GM18498 (cell line): Measurements from ENCODE around the gene KCNJ18.
"Not testable (repeated sequence)": the region's sequence is repeated elsewhere in the genome, so short reads cannot be mapped to it uniquely, and the experiment has no call there.

Experiments
- ATAC-seq: cut with Tn5 transposase; IDR thresholded peaks from one replicate; pipeline ENCODE4 v1.9.1; 2021; ENCODE audit warnings: mild to moderate bottlenecking, moderate library complexity; ENCODE audit not compliant: unreplicated experiment

KCNJ18 gene

GRCh38 chr17:21719511-21720226 is 27.3 kb downstream of the KCNJ18 start:
- not testable (repeated sequence) for ATAC-seq

DNA sequence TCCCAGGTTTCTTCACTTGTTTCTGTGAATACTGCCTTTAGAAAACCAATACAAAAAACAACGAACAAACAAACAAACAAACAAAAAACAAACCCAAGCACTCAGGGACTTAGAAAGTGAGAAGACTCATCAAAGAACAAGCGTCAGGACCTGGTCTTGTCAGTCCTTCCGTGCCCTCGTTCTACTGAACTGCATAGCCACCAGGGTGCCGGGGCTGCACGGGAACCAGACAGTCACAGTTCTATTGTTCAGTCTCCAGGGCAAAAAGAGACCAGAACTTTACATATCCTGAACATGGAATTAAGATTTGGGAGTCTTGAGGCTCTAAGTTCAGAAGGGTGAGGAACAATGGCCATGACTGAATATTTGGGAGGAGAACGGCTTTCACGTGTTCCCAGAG is 28.2 kb downstream of the KCNJ18 start:
- not testable (repeated sequence) for ATAC-seq

DNA sequence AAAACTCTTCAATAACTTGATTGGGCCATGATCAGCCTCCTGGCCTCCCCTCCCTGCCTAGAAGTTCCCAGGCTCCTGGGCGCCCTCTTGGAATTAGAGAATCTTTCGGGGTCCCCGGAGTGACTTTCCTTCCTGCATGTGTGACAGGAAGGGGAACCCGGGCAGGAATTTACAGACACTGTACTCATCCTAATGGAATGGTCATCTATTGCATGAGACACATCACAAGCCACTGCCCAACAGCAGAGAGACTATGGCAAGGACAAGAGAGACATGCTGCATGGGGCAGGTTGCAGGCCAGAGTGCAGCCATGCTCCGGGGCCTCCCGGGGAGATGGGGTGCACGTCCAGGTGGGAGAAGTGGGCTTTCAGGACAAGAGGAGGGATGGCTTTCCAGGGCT is 29.9 kb downstream of the KCNJ18 start:
- not testable (repeated sequence) for ATAC-seq

DNA sequence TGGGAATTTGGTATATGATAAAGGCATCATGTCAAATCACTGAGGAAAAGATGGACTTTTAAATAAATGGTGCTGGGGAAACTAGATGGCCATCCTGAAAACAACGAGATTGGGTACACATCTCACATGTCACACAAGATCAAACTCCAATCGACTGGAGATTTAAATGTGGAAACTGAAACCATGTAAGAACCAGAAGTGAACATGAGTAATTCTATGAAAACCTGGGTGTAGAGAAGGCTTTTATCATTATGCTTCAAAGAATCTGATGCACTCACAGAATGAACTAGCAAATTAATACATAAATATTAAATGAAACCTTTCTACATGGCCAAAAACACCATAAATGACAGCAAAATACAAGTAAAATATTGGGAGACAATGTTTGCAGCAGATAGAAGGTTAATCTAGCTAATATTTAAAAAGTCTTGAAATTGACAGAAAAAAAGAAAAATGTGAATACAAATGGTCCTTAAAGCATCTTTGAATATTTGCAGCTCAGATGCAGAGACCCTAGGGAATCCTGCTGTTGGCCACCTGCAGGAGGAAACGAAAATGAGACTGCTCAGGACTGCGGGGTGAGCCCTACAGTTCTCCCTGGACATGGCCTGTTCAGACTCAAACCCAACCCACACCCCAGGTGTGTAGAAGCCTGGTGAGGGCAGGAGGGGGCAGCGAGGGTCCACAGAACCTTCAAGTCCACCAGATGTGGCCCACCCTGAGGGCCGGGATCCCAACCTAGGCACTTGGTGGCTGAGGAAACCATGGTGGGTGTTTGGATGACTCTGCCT is 32.1 kb downstream of the KCNJ18 start:
- ATAC-seq = not testable (repeated sequence)

GRCh38 chr17:21731076-21731475 is 38.8 kb downstream of the KCNJ18 start:
- not testable (repeated sequence) for ATAC-seq

DNA sequence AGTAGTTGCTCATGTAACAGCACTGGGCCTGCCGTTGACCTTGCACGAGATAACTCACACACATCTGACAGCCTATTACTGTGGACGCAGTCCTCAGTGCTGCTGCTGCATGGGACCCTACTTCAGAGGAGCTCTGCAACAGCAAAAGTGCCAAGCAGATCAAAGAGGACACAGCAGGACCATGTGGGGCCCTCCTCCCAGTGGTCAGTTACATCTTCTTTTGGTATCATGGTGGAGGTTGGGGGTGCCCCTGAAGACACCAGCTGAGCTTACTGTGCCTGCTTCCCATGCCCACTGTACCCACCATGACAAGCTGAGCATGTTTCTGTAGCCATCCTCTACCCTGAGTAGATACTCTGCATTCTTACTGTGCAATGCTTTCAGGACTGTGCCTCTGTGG is 41.6 kb downstream of the KCNJ18 start:
- ATAC-seq = not testable (repeated sequence)

DNA sequence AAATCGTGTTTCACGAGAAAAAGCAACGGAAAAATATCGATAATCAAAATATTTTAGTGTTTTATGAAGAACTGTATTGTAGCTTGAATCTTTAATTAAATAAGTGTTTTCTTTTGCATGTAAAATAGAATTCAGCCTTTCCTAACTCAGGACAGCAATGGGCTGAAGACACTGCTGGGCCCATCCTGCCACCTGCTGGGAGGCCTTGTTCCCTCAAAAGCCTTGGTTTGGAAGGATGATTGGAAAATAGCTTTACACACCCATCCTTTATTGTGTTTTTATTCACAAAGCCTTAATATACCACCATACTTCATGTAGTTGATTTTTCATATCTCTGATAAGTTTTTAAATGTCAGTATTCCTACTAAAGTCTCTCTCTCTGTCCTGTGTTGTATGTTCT is 43.5 kb downstream of the KCNJ18 start:
- not testable (repeated sequence) for ATAC-seq

GRCh38 chr17:21737015-21737580 is 44.8 kb downstream of the KCNJ18 start:
- not testable (repeated sequence) for ATAC-seq

DNA sequence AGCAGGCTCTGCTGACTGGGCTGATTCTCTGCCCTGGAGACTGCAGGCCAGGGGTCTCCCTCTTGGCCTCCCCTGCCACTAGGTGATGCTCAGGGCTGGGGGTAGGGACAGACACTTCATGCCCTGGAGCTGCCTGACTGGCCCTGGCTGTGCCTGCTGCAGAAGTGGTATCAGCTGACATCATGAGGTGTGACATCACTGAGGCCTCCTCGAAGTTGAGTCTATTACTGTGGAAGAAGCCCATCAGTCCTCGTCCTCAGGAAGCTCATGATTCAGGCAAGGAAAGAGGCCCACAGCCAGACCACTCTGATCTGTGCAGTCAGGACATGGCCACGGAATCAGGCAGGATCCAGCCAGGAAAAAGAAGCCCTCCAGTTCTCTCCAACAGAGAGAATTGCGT is 45.9 kb downstream of the KCNJ18 start:
- ATAC-seq = not testable (repeated sequence)

GRCh38 chr17:21738877-21739474 is 46.7 kb downstream of the KCNJ18 start:
- peak; percentile 47 for ATAC-seq

DNA sequence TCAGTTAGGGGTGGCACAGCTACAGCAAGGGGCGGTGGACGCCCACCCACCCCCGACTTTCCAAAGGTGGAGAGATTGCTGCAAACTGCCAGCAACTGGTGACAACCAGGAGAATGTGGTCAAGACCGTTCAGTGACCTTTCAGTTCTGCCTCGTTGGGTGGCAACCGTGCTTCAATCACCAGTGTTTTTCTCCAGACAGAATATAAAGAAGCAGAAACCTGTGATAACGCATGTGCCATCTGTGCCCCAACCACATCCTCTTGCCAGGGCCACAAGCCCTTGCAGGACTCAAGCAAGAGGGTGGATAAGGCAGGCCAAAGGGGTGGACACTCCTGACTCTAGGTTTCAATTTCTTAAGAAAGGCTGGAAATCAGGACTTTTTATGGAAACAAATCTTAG is 47.2 kb downstream of the KCNJ18 start:
- peak; percentile 71 for ATAC-seq

DNA sequence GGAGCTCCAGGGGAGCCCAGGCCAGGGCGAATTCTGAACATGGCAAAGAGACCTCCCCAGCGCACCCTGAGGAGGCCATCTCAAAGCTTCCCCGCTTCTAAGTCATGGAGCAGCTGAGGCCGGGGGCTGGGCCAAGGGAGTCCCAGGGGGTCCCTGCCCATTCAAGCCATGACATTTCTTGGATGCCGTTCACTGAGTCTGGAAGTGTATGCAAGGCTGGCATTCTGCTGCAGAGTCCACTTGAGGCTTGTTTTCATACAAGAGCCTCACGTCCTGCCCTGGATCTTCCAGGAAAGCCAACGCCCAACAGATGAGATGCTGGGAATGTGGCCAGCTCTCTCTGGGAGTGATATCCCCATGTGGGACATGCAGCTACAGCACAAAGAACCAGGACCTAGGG is 48.5 kb downstream of the KCNJ18 start:
- ATAC-seq = not testable (repeated sequence)

DNA sequence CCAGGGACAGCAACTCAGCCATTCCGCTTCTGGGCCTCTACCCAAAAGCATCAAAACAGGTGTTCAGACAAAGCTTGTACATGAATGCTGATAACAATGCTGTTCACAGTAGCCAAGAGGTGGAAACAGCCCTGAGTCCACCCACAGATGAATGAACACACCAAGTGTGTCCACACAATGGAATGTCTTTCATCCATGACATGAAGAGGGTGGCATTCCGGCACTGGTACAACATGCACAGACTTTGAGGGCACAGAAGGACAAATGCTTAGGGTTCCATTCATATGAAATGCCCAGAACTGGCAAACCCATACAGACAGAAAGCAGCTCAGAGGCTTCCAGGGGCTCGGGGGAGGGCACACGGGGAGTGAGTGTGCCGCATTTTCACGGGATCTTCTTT is 49.2 kb downstream of the KCNJ18 start:
- not testable (repeated sequence) for ATAC-seq

DNA sequence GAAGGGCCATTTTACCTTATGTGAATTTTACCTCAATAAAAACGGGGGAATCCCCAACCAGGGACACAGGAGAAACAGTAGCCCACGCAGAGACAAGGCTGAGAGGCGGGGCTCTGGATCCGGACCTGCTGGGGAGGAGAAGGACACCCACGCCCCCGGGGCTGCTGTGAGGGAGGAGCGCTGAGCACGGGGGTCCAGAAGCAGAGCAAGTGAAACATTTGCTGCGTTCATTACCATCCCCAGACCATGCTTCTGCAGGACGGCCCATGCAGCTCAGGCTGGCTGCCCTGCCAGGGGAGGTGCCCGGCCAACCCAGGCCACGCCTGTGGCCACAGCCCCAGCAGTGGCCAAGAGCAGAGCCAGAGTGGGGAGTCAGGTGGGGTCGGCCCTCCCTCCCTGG is 50.0 kb downstream of the KCNJ18 start:
- ATAC-seq = no peak

DNA sequence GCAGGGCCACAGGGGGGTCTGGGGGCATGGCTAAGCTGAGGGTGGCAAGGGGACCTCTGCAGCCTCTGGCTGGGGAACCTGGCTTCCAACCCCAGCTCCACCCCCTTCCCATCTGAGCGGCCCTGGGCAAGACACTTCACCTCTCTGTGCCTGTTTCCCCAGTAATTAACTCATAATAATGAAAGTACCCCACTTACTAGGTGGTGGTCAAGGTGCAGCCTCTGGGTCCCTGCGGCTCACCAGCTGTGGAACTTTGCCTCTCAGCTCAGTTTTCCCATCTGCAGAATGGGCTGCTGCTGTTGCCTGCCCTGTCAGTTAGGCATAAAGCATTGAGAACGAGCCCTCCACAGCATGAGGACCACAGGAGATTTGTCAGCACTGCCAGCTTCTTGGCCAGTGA is 51.8 kb downstream of the KCNJ18 start:
- not testable (repeated sequence) for ATAC-seq

DNA sequence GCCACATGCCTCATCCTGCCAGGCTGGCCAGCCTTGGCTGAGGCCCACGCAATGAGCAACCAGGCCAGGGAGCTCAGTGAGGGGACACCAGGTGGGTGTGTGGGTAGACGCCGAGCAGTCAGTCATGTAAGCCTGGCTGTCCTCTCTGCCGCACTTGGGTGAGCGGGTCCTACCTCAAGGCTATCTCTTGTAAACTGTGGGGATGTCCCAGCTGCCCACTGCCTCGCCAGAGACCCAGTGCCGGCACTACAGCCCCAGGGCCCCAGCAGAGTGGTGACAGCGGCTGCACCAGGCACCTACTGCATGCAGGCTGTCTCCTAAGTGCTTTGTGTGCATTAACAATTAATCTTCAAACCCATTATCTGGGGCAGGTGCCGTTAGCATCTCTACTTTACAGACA is 52.3 kb downstream of the KCNJ18 start:
- not testable (repeated sequence) for ATAC-seq

- ATAC-seq = not testable (repeated sequence)
Observed at GRCh38 chr17:21745385-21746054, 53.2 kb downstream of the KCNJ18 start.

GRCh38 chr17:21746415-21746814 is 54.1 kb downstream of the KCNJ18 start:
- ATAC-seq = not testable (repeated sequence)

DNA sequence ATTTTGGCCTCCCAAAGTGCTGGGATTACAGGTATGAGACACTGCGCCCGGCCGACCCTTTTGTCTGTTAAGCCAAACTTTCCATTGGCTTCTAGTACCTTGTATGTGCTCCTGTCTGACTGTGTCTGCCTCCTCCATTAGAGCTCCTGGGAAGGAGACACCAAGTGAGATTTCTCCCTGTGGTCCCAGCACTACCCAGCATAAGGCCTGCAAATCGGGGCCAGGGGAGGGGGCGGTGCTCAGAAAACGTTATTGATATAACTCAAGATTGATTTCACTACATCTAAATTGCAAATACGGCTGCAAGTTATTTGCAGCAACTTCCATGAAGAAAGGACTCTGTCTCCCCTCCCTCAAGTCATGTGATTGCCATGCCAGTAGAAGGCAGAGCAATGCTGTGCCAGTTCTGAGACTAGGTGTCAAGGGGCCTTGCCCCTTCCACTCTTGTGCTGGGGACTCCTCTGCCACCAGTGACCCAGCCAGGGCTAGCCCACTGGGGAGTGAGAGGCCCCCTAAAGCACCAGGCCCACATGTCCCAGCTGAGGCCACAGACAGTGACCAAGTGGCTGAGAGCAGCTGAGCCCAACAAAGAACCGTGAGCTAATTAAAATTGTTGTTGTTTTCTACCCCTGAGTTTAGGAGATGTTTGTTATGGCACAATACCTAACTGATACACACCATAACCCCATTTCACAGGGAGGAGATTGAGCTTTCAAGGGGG is 55.0 kb downstream of the KCNJ18 start:
- ATAC-seq = not testable (repeated sequence)

- not testable (repeated sequence) for ATAC-seq
Observed at GRCh38 chr17:21748686-21749085, 56.4 kb downstream of the KCNJ18 start.
